GM12878 (cell line): ENCODE results near the gene TAAR9. TPM values are rescaled to one million over a fixed set of nuclear protein-coding genes. Genes with fewer than 3 reads are reported as not detected.

ENCODE experiments used
- BACH1 ChIP-seq: fragments of 450-650 bp; IDR thresholded peaks from 2 replicates; pipeline ENCODE4 v1.6.1; 2017; ENCODE audit warnings: mild to moderate bottlenecking, borderline replicate concordance
- BCL11A ChIP-seq: IDR thresholded peaks from 2 replicates; pipeline ENCODE4 v1.6.1; 2011; ENCODE audit warnings: low read depth, low read length
- FOXM1 ChIP-seq: IDR thresholded peaks from 2 replicates; pipeline ENCODE4 v1.6.1; 2012; ENCODE audit warnings: low read depth, mild to moderate bottlenecking, inconsistent platforms, low read length, moderate library complexity
- IKZF2 ChIP-seq, 2 experiments: fragments of 450-650 bp; IDR thresholded peaks; 2 replicates each; pipeline ENCODE4 v1.6.1; 2017; ENCODE audit warnings: mild to moderate bottlenecking in 2 of 2, moderate library complexity in 2 of 2
- MEF2B ChIP-seq: fragments of 450-650 bp; IDR thresholded peaks from 2 replicates; pipeline ENCODE4 v1.6.1; 2018; ENCODE audit warnings: mild to moderate bottlenecking, moderate library complexity; ENCODE audit not compliant: partially characterized antibody, poor library complexity, severe bottlenecking
- NR2C1 ChIP-seq: fragments of 450-650 bp; IDR thresholded peaks from 2 replicates; pipeline ENCODE4 v1.6.1; 2017; ENCODE audit warnings: antibody characterized with exemption, mild to moderate bottlenecking, moderate library complexity
- SMAD5 ChIP-seq: IDR thresholded peaks from 2 replicates; pipeline ENCODE4 v1.6.1; 2016; ENCODE audit warnings: antibody characterized with exemption, low read depth
- SP1 ChIP-seq: IDR thresholded peaks from one replicate; pipeline ENCODE4 v1.6.1; 2011; ENCODE audit warnings: low read depth, low read length
- TCF3 ChIP-seq: IDR thresholded peaks from 2 replicates; pipeline ENCODE4 v1.6.1; 2012; ENCODE audit warnings: low read depth, mild to moderate bottlenecking, low read length, borderline replicate concordance; ENCODE audit not compliant: insufficient read depth
- ZNF274 ChIP-seq: IDR thresholded peaks from one replicate; pipeline ENCODE4 v1.8.0; 2011; ENCODE audit not compliant: insufficient read length, insufficient read depth
- polyA plus RNA-seq, 11 experiments: library from polyadenylated mRNA; depleted of rRNA in 4 of 11; unstranded in 6 of 11; stranded (reverse) in 5 of 11; fragments of >200 nt; fragmentation: Nextera tagmentation in 4 of 11; fragmentation: Illumina TruSeq in 1 of 11; extraction: Ambion mirVana in 4 of 11; extraction: Trizol in 1 of 11; gene quantifications; 1 replicate in 1 of 11; 2 replicates in 10 of 11; pipeline versions ENCODE4 v1.2.1 to v1.2.3, GENCODE V29; 2011 to 2016; ENCODE audit warnings: inconsistent platforms in 2 of 11, missing spikeins in 2 of 11, low read depth in 1 of 11
- total RNA-seq, 4 experiments: library from RNA; depleted of rRNA in 3 of 4; stranded (reverse); fragments of >200 nt in 3 of 4; fragmentation: Illumina TruSeq in 1 of 4; extraction: Trizol in 1 of 4; gene quantifications; 2 replicates each; pipeline versions ENCODE4 v1.2.1 to v1.2.3, GENCODE V29; 2013 to 2021
- TF ChIP-seq, protein P1 (sequence below): IDR thresholded peaks from 2 replicates; pipeline ENCODE4 v1.6.1; 2012; ENCODE audit warnings: mild to moderate bottlenecking, low read depth, low read length
- TF ChIP-seq, protein P2 (sequence below): fragments of 450-650 bp; IDR thresholded peaks from 2 replicates; pipeline ENCODE4 v1.6.1; 2017; ENCODE audit warnings: mild to moderate bottlenecking, low read depth, inconsistent platforms; ENCODE audit not compliant: poor library complexity, severe bottlenecking
- TF ChIP-seq, protein P3 (sequence below): fragments of 450-650 bp; conservative IDR thresholded peaks from 2 replicates; pipeline ENCODE4 v1.6.1; 2017; ENCODE audit warnings: mild to moderate bottlenecking, moderate library complexity
- TF ChIP-seq, protein P4 (sequence below): fragments of 450-650 bp; IDR thresholded peaks from 2 replicates; pipeline ENCODE4 v1.6.1; 2016; ENCODE audit warnings: mild to moderate bottlenecking
- TF ChIP-seq, protein P5 (sequence below): fragments of 450-650 bp; IDR thresholded peaks from 2 replicates; pipeline ENCODE4 v1.6.1; 2017; ENCODE audit warnings: mild to moderate bottlenecking, moderate library complexity
- TF ChIP-seq, protein P6 (sequence below): IDR thresholded peaks from 2 replicates; pipeline ENCODE4 v1.6.1; 2012; ENCODE audit warnings: low read depth, low read length, improper control_type of control experiment

Gene TAAR9
- total and polyA plus RNA-seq, 10 of the 15 experiments (the other 5 are each of a cell fraction or from before 2014, with no cell fraction given), result not detected

DNA sequence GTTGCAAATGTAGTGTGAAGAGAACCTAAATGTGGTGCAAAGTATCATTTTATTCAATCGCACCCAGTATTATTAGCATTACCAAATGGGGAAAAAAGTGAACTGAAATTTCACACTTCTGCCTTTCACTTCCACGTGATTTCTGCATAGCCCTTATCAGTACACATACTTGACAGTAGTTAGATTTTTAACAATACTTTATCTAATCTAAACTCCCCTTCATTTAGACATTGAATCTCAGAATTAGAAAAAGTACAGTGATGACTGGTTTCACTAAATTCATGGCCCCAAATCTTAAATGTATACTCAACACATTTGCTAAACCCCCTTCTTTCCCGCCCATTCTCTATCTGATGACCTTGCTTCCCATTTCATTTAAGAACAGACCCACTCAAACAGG is 39.4 kb upstream of the TAAR9 start (continued):
- TF ChIP-seq, protein P1, sequence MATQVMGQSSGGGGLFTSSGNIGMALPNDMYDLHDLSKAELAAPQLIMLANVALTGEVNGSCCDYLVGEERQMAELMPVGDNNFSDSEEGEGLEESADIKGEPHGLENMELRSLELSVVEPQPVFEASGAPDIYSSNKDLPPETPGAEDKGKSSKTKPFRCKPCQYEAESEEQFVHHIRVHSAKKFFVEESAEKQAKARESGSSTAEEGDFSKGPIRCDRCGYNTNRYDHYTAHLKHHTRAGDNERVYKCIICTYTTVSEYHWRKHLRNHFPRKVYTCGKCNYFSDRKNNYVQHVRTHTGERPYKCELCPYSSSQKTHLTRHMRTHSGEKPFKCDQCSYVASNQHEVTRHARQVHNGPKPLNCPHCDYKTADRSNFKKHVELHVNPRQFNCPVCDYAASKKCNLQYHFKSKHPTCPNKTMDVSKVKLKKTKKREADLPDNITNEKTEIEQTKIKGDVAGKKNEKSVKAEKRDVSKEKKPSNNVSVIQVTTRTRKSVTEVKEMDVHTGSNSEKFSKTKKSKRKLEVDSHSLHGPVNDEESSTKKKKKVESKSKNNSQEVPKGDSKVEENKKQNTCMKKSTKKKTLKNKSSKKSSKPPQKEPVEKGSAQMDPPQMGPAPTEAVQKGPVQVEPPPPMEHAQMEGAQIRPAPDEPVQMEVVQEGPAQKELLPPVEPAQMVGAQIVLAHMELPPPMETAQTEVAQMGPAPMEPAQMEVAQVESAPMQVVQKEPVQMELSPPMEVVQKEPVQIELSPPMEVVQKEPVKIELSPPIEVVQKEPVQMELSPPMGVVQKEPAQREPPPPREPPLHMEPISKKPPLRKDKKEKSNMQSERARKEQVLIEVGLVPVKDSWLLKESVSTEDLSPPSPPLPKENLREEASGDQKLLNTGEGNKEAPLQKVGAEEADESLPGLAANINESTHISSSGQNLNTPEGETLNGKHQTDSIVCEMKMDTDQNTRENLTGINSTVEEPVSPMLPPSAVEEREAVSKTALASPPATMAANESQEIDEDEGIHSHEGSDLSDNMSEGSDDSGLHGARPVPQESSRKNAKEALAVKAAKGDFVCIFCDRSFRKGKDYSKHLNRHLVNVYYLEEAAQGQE, result no peak
- TF ChIP-seq, protein P2, sequence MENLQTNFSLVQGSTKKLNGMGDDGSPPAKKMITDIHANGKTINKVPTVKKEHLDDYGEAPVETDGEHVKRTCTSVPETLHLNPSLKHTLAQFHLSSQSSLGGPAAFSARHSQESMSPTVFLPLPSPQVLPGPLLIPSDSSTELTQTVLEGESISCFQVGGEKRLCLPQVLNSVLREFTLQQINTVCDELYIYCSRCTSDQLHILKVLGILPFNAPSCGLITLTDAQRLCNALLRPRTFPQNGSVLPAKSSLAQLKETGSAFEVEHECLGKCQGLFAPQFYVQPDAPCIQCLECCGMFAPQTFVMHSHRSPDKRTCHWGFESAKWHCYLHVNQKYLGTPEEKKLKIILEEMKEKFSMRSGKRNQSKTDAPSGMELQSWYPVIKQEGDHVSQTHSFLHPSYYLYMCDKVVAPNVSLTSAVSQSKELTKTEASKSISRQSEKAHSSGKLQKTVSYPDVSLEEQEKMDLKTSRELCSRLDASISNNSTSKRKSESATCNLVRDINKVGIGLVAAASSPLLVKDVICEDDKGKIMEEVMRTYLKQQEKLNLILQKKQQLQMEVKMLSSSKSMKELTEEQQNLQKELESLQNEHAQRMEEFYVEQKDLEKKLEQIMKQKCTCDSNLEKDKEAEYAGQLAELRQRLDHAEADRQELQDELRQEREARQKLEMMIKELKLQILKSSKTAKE, result peak; percentile 71
- TF ChIP-seq NR2C1 (no peak), BACH1 (peak; percentile 85; the same call in 1 of the 2 replicates), IKZF2 (IDR thresholded peaks at IDR 0.05) (peak; percentile 61 to 80; a peak in 3 of 4 replicates), BCL11A (peak; percentile 87), SP1 (no peak), SMAD5 (no peak), ZNF274 (no peak), MEF2B (peak; percentile 90), TCF3 (no peak), FOXM1 (peak; percentile 54; the same call in 1 of the 2 replicates)
- TF ChIP-seq, protein P3, sequence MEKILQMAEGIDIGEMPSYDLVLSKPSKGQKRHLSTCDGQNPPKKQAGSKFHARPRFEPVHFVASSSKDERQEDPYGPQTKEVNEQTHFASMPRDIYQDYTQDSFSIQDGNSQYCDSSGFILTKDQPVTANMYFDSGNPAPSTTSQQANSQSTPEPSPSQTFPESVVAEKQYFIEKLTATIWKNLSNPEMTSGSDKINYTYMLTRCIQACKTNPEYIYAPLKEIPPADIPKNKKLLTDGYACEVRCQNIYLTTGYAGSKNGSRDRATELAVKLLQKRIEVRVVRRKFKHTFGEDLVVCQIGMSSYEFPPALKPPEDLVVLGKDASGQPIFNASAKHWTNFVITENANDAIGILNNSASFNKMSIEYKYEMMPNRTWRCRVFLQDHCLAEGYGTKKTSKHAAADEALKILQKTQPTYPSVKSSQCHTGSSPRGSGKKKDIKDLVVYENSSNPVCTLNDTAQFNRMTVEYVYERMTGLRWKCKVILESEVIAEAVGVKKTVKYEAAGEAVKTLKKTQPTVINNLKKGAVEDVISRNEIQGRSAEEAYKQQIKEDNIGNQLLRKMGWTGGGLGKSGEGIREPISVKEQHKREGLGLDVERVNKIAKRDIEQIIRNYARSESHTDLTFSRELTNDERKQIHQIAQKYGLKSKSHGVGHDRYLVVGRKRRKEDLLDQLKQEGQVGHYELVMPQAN, result no peak
- TF ChIP-seq, protein P4, sequence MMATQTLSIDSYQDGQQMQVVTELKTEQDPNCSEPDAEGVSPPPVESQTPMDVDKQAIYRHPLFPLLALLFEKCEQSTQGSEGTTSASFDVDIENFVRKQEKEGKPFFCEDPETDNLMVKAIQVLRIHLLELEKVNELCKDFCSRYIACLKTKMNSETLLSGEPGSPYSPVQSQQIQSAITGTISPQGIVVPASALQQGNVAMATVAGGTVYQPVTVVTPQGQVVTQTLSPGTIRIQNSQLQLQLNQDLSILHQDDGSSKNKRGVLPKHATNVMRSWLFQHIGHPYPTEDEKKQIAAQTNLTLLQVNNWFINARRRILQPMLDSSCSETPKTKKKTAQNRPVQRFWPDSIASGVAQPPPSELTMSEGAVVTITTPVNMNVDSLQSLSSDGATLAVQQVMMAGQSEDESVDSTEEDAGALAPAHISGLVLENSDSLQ, result 0 out of 2 replicates have a peak, but pooled peaks have one; percentile 30
- TF ChIP-seq, protein P5, sequence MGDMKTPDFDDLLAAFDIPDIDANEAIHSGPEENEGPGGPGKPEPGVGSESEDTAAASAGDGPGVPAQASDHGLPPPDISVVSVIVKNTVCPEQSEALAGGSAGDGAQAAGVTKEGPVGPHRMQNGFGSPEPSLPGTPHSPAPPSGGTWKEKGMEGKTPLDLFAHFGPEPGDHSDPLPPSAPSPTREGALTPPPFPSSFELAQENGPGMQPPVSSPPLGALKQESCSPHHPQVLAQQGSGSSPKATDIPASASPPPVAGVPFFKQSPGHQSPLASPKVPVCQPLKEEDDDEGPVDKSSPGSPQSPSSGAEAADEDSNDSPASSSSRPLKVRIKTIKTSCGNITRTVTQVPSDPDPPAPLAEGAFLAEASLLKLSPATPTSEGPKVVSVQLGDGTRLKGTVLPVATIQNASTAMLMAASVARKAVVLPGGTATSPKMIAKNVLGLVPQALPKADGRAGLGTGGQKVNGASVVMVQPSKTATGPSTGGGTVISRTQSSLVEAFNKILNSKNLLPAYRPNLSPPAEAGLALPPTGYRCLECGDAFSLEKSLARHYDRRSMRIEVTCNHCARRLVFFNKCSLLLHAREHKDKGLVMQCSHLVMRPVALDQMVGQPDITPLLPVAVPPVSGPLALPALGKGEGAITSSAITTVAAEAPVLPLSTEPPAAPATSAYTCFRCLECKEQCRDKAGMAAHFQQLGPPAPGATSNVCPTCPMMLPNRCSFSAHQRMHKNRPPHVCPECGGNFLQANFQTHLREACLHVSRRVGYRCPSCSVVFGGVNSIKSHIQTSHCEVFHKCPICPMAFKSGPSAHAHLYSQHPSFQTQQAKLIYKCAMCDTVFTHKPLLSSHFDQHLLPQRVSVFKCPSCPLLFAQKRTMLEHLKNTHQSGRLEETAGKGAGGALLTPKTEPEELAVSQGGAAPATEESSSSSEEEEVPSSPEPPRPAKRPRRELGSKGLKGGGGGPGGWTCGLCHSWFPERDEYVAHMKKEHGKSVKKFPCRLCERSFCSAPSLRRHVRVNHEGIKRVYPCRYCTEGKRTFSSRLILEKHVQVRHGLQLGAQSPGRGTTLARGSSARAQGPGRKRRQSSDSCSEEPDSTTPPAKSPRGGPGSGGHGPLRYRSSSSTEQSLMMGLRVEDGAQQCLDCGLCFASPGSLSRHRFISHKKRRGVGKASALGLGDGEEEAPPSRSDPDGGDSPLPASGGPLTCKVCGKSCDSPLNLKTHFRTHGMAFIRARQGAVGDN, result peak; percentile 69
- TF ChIP-seq, protein P6, sequence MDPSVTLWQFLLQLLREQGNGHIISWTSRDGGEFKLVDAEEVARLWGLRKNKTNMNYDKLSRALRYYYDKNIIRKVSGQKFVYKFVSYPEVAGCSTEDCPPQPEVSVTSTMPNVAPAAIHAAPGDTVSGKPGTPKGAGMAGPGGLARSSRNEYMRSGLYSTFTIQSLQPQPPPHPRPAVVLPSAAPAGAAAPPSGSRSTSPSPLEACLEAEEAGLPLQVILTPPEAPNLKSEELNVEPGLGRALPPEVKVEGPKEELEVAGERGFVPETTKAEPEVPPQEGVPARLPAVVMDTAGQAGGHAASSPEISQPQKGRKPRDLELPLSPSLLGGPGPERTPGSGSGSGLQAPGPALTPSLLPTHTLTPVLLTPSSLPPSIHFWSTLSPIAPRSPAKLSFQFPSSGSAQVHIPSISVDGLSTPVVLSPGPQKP, result no peak
